Fibroblast of mammary gland (primary cell): Measurements from ENCODE around the gene TBCA.
A peak's percentile ranks its signal among the peaks of the same experiment; 100 is the strongest.

Experiments
- DNase-seq: peaks from one replicate; pipeline ENCODE4 v3.0.0-alpha.2; 2010; ENCODE audit warnings: low read depth
- H3K4me3 ChIP-seq: 2 replicates; pipeline ENCODE4 v1.5.1; 2011; ENCODE audit warnings: low read depth, mild to moderate bottlenecking, low read length, moderate library complexity; ENCODE audit not compliant: control insufficient read depth
- TF ChIP-seq, protein P1 (sequence below): conservative IDR thresholded peaks from 2 replicates; pipeline ENCODE4 v1.5.1; 2011; ENCODE audit warnings: low read depth, low read length, inconsistent platforms; ENCODE audit not compliant: control insufficient read depth, insufficient read depth

TBCA gene

GRCh38 chr5:77781076-77781475 is 4.9 kb upstream of the TBCA start:
- H3K4me3 ChIP-seq: no peak overlapping the region
- TF ChIP-seq, protein P1, sequence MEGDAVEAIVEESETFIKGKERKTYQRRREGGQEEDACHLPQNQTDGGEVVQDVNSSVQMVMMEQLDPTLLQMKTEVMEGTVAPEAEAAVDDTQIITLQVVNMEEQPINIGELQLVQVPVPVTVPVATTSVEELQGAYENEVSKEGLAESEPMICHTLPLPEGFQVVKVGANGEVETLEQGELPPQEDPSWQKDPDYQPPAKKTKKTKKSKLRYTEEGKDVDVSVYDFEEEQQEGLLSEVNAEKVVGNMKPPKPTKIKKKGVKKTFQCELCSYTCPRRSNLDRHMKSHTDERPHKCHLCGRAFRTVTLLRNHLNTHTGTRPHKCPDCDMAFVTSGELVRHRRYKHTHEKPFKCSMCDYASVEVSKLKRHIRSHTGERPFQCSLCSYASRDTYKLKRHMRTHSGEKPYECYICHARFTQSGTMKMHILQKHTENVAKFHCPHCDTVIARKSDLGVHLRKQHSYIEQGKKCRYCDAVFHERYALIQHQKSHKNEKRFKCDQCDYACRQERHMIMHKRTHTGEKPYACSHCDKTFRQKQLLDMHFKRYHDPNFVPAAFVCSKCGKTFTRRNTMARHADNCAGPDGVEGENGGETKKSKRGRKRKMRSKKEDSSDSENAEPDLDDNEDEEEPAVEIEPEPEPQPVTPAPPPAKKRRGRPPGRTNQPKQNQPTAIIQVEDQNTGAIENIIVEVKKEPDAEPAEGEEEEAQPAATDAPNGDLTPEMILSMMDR: no peak
- DNase-seq: no peak

DNA sequence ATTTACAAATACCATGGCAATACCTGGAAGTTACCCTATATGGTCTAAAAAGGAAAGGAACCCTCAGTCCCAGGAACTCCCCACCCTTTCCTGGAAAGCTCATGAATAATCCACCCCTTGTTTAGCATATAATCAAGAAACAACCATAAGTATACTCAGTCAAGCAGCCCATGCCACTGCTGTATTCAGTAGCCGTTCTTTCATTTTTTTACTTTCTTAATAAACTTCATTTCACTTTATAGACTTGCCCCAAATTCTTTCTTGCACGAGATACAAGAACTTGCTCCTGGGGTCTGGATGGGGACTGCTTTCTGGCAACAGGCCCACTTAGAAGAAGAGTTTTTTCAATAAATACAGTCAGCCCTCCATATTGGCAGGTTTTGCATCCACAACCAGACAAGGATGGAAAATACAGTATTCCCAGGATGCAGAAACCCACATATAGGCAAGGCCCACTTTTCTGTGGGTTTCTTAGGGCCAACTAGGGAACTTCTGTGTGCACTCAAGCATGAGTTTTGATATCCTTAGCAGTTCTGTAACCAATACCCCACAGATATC is 2.8 kb upstream of the TBCA start:
- TF ChIP-seq, protein P1: no peak
- no peak overlapping the region for H3K4me3 ChIP-seq
- no peak for DNase-seq

GRCh38 chr5:77778398-77778797 is 2.3 kb upstream of the TBCA start:
- TF ChIP-seq, protein P1: no peak
- H3K4me3 ChIP-seq: no peak overlapping the region

GRCh38 chr5:77777911-77778310 is 1.8 kb upstream of the TBCA start:
- TF ChIP-seq, protein P1: no peak
- DNase-seq: no peak
- no peak overlapping the region for H3K4me3 ChIP-seq

More at GRCh38 chr5:77778398-77778797, 2.3 kb upstream of the TBCA start:
- DNase-seq: no peak

- H3K4me3 ChIP-seq: no peak overlapping the region
- TF ChIP-seq, protein P1: no peak
- DNase-seq: peak; percentile 36
Observed at GRCh38 chr5:77777281-77777892, 1.2 kb upstream of the TBCA start.

GRCh38 chr5:77776554-77777206 is 541 bp upstream of the TBCA start:
- TF ChIP-seq, protein P1: no peak
- DNase-seq: no peak
- H3K4me3 ChIP-seq: peak overlapping the region; percentile 87
